Breast epithelium (tissue), 4 donors: ENCODE measurements around the gene HMCN2. TPM values are rescaled to one million over a fixed set of nuclear protein-coding genes. Genes with fewer than 3 reads are reported as not detected.

Experiments used
- DNase-seq, 2 donors: peaks; one replicate each; pipeline ENCODE4 v3.0.0-alpha.2; 2019; ENCODE audit warnings: low spot score in 2 of 2
- H3K27ac ChIP-seq, 2 donors: fragments of 200-600 bp; sonication (generic) in 1 of 2; one replicate each; pipeline ENCODE4 v1.5.1; 2016 to 2019; ENCODE audit warnings: mild to moderate bottlenecking in 1 of 2
- H3K27me3 ChIP-seq, 2 donors: fragments of 200-600 bp; sonication (generic) in 1 of 2; one replicate each; pipeline versions ENCODE4 v1.5.1 to v1.6.0; 2017 to 2019; ENCODE audit warnings: control low read depth in 1 of 2, mild to moderate bottlenecking in 1 of 2
- H3K36me3 ChIP-seq: fragments of 200-600 bp; one replicate; pipeline ENCODE4 v1.5.1; 2019
- H3K4me1 ChIP-seq, 2 donors: fragments of 200-600 bp; sonication (generic); one replicate each; pipeline ENCODE4 v1.5.1; 2016 to 2019; ENCODE audit warnings: control low read depth in 1 of 2
- H3K4me3 ChIP-seq, 3 donors: fragments of 200-600 bp; sonication (generic); 1 replicate in 2 of 3; 2 replicates in 1 of 3; pipeline ENCODE4 v1.5.1; 2016 to 2019; ENCODE audit warnings: mild to moderate bottlenecking in 3 of 3, moderate library complexity in 2 of 3
- H3K9me3 ChIP-seq, 2 donors: fragments of 200-600 bp; sonication (generic) in 1 of 2; one replicate each; pipeline ENCODE4 v1.5.1; 2016 to 2019; ENCODE audit warnings: control low read depth in 1 of 2
- POLR2A ChIP-seq: fragments of 450-650 bp; IDR thresholded peaks from one replicate; pipeline ENCODE4 v1.6.1; 2016; ENCODE audit warnings: antibody characterized with exemption, mild to moderate bottlenecking, moderate library complexity
- POLR2AphosphoS5 ChIP-seq, 3 donors: sonication (generic); formaldehyde crosslinking; IDR thresholded peaks; one replicate each; pipeline ENCODE4 v1.6.1; 2017; ENCODE audit warnings: antibody characterized with exemption in 3 of 3
- intact Hi-C: fragments of 100-400 bp; cut with DNase I; formaldehyde crosslinking; loops from one replicate; pipeline ENCODE4 v1.15.1; 2023; ENCODE audit warnings: low total_unique reads
- total RNA-seq, 3 donors: library from RNA; depleted of rRNA; stranded (reverse); fragments of >200 nt; gene quantifications; one replicate each; pipeline ENCODE4 v1.1.0, GENCODE V29; 2016
- TF ChIP-seq, protein P1 (sequence below), 3 donors: fragments of 450-650 bp; IDR thresholded peaks; one replicate each; pipeline ENCODE4 v1.5.1; 2016 to 2017; ENCODE audit warnings: antibody characterized with exemption in 3 of 3, mild to moderate bottlenecking in 3 of 3, moderate library complexity in 3 of 3

Gene HMCN2
- total RNA-seq, 3 donors from 2014 or later: 0.29 to 3.8 (median 0.98) TPM

DNA sequence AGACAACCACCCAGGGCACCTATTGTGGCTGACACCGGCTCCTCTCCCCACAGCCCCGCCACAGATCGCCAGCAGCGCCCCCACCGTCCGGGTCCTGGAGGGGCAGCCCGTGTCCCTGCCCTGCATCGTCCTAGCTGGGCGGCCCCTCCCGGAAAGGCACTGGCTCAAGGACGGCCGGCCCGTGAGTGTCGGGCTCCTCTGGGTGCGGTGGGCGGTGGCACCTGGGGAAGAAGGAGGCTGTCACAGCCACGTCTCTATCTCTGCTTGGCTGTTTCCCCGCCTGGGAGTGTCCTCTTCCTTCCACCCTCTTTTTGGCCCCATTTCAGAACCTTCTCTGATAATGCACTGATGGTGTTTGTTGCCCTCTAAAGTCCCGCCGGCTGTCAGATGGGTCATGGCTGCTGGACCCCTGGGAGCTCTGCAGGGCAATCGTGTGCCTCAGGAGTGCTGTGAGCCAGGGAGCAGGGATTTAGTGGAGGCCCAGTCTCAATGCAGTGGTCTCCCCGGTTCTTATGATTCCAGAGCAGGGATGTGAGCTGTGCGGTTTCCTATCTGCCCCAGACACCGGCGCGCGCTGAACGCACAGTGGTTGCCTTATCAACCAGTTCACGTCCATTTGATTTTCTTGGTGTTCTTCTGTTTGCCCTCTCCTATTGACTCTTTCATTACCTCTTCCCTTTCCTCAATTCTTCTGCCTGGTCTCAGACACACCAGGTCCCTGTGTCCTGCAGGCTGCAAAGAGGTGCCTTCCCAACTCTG, 55.3 kb downstream of the HMCN2 start:
- H3K27ac ChIP-seq: no peak overlapping the region
- H3K4me3 ChIP-seq: no peak overlapping the region
- H3K9me3 ChIP-seq: no peaks in the 10 kb centered on the region
- H3K27me3 ChIP-seq: peaks cover 0 to 9% of the 10 kb centered on the region in 2 donors
- DNase-seq: no peak
- no peaks in the 10 kb centered on the region for H3K36me3 ChIP-seq
- H3K4me1 ChIP-seq: no peaks in the 10 kb centered on the region
- intact Hi-C loops: no loop called here
- TF ChIP-seq, protein P1, sequence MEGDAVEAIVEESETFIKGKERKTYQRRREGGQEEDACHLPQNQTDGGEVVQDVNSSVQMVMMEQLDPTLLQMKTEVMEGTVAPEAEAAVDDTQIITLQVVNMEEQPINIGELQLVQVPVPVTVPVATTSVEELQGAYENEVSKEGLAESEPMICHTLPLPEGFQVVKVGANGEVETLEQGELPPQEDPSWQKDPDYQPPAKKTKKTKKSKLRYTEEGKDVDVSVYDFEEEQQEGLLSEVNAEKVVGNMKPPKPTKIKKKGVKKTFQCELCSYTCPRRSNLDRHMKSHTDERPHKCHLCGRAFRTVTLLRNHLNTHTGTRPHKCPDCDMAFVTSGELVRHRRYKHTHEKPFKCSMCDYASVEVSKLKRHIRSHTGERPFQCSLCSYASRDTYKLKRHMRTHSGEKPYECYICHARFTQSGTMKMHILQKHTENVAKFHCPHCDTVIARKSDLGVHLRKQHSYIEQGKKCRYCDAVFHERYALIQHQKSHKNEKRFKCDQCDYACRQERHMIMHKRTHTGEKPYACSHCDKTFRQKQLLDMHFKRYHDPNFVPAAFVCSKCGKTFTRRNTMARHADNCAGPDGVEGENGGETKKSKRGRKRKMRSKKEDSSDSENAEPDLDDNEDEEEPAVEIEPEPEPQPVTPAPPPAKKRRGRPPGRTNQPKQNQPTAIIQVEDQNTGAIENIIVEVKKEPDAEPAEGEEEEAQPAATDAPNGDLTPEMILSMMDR (IDR thresholded peaks at IDR 0.05): no peak
- TF ChIP-seq POLR2A (no peak), POLR2AphosphoS5 (IDR thresholded peaks at IDR 0.05) (no peak)

DNA sequence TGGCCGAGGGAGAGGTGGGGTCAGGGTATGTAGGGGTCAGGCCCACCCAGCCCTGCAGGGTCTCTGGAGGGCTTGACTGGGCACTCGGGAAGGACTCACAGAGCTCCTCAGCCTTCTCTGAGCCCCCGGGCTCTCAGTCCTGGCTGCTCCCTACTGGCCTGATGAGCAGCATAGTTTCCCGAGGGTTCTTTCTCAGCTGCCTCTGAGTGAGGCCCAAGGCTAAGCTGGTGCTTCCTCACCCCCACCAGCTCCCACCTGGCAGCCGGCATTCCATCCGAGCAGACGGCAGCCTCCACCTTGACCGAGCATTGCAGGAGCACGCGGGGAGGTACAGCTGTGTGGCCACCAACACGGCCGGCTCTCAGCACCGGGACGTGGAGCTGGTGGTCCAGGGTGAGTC, 56.0 kb downstream of the HMCN2 start:
- H3K9me3 ChIP-seq: no peaks in the 10 kb centered on the region
- intact Hi-C loops: no loop called here
- H3K4me3 ChIP-seq: no peak overlapping the region
- peaks cover 0 to 12% of the 10 kb centered on the region in 2 donors for H3K27me3 ChIP-seq
- H3K4me1 ChIP-seq: no peaks in the 10 kb centered on the region
- TF ChIP-seq, protein P1 (IDR thresholded peaks at IDR 0.05): no peak
- no peak for TF ChIP-seq POLR2AphosphoS5 (IDR thresholded peaks at IDR 0.05)
- TF ChIP-seq POLR2A: no peak
- H3K36me3 ChIP-seq: no peaks in the 10 kb centered on the region
- no peak overlapping the region for H3K27ac ChIP-seq
- no peak for DNase-seq

DNA sequence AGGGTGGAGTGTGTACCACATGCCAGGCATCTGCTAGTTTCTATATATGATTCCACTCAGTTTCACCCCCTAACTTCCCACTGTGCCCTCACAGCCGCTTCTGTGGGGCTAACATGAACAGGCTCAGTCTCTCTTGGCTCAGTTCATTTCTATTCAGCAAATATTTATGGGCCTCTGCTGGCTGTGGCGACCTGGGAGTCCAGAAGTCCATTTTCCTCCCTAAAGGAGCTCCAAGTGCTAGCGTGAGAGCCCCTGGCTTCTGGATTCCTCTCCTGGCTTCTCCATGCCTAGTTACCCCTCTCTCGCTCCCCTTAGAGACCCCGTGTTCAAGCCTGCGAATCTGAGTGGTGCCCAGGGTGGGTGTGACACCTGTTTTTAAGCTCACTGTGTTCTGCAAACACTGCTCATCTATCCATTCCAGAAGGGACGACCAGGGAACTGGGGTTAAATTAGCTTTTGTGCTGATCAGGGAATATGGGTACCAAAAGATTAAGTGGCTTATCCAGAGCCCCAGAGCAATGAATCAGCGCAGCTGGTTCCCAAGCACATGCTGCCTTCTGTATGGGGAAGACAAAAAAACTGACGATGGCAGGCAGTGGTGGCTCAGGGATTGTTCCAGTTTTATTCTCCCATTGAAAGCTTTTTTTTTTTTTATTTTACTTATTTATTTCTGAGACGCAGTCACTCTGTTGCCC, 57.6 kb downstream of the HMCN2 start:
- no peaks in the 10 kb centered on the region for H3K9me3 ChIP-seq
- no peaks in the 10 kb centered on the region for H3K36me3 ChIP-seq
- DNase-seq: no peak
- H3K27me3 ChIP-seq: peaks cover 0 to 28% of the 10 kb centered on the region in 2 donors
- H3K4me3 ChIP-seq: no peak overlapping the region
- no peak for TF ChIP-seq POLR2AphosphoS5 (IDR thresholded peaks at IDR 0.05)
- TF ChIP-seq, protein P1 (IDR thresholded peaks at IDR 0.05): no peak
- H3K27ac ChIP-seq: no peak overlapping the region
- no peaks in the 10 kb centered on the region for H3K4me1 ChIP-seq
- intact Hi-C loops: no loop called here

DNA sequence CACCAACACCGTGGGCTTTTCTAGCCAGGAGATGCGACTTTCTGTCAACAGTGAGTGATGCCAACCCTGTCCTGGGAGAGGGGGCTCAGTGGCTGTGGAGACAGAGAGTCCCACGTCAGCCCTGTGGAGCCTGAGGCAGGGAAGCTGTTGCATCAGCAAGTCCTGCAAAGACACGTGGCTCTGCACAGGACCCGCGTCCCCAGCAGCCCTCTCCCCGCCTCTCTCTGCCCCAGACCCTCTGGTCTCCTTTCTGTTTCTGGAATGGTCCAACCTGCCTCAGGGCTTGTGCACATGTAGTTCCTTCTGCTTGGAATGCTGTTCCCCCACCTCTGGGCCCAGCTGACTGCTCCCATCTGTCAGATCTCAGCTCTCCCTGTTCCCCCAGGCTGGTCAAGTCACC, 60.4 kb downstream of the HMCN2 start:
- no peak for DNase-seq
- H3K27me3 ChIP-seq: peaks cover 0 to 37% of the 10 kb centered on the region in 2 donors
- H3K4me1 ChIP-seq: no peaks in the 10 kb centered on the region
- TF ChIP-seq POLR2A: no peak
- TF ChIP-seq, protein P1 (IDR thresholded peaks at IDR 0.05): no peak
- no peak for TF ChIP-seq POLR2AphosphoS5 (IDR thresholded peaks at IDR 0.05)
- H3K4me3 ChIP-seq: no peak overlapping the region
- H3K27ac ChIP-seq: no peak overlapping the region
- no peaks in the 10 kb centered on the region for H3K36me3 ChIP-seq
- intact Hi-C loops: no loop called here
- H3K9me3 ChIP-seq: no peaks in the 10 kb centered on the region
